NCI-H2081 (cell line): ENCODE results near the gene HACL1.

Experiments used
- DNase-seq, 2 experiments: peaks; one replicate each; lab custom pipeline; 2025; lab: John Stamatoyannopoulos, UW

Gene HACL1

GRCh38 chr3:15601399-15602145, at the start of gene HACL1, which contains the start of gene BTD:
TSS of gene HACL1 (minus strand) at chr3:15601569. CDS start at chr3:15601463, 106 bp downstream.
TSS of gene BTD (plus strand) at chr3:15601745. CDS start at chr3:15635440, 33,695 bp downstream.
- no peak for DNase-seq

- DNase-seq = no peak
Observed at GRCh38 chr3:15649858-15650257, 48.5 kb upstream of the HACL1 start.

- no peak for DNase-seq
Observed at GRCh38 chr3:15649341-15649740, 48.0 kb upstream of the HACL1 start.

- DNase-seq = no peak
Observed at GRCh38 chr3:15647611-15648167, 46.3 kb upstream of the HACL1 start.

GRCh38 chr3:15646851-15647511, 45.6 kb upstream of the HACL1 start:
- no peak for DNase-seq

GRCh38 chr3:15645740-15646501, 44.6 kb upstream of the HACL1 start:
- DNase-seq = peak in 1 of 2 experiments; percentile 25

- DNase-seq = no peak
Observed at GRCh38 chr3:15645246-15645645, 43.9 kb upstream of the HACL1 start.

DNA sequence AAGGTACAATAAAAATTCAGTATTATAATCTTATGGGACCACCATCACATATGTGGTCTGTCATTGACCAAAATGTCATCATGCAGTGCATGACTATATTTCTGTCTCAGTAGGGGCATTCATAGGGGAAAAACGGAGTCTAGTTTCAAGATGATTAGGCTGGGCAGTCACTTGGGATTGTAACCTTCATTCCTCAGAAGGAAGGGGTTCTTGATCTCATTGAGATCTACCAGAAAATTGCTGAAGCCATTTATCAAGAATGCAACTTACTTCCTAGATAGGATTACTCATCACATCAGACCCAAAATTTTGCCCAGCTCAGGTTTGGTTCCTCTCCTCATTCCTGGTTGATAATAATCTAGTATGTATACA, 37.5 kb upstream of the HACL1 start:
- DNase-seq = no peak

DNA sequence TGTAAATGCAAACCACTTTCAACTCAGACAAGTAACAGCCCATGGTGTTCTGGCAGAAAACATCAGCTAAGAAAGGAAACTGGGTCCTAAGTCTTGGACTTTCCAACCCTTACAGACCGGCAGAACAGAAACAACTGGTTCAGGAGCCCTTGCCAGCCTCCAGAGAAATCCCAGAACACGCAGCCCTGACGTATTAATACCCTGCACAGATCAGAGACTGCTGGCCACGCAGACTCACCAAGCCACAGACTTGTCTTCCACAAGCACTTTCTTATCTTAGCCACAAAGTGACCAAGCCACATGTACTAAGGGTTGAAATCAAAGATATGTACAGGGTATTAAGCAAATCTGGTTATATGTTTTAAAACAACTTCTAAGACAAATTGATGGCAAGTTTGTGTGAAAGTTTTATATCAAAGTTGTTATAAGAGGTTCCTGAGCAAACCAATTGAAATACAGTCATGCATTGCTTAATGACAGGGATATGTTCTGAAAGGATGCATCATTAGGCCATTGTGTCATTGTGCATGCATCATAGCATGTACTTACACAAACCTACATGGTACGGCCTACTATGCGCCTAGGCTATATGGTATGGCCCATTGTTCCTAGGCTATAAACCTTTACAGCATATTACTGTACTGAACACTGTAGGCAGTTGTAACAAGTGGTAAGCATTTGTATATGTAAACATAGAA, 37.0 kb upstream of the HACL1 start:
- no peak for DNase-seq

DNA sequence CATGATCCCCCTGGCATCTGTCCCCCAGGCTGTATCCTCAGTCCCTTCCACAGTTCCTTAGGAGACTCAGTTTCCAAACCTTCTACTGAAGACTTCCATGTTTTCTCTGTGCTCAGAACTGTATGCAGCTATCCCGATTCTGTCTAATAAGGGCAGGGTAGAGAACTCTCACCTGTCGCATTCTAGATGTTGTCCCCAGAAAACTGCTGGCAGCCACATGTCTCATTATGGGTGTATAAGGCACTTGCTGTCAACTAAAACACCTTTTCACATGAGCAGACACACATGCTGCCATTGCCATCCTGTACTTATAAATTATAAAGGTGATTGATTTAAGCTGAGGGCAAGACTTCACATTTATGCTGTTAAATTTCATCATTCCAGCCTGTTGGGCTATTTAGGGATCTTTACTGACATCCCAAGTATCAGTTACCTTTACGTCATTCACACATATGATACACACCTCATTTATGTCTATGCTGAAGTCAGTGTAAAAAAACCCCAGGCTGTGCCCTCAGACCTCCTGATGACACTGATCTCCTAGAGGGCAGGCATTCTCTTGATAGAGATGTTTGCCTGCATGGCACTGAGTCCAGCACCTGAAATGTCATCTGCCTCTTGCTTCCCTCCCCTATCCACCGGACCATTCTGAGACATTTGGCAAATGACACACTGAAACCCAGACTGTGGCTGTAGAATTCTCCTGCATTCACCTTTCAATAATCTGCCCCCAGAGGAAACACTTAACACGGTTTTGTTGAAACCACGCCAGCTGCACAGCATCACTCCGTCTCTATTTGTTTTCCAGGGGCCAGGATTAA, 36.0 kb upstream of the HACL1 start:
- peak in 1 of 2 experiments; percentile 54 for DNase-seq

GRCh38 chr3:15636028-15636709, 34.8 kb upstream of the HACL1 start:
- no peak for DNase-seq

GRCh38 chr3:15635121-15635661, 33.8 kb upstream of the HACL1 start:
- DNase-seq = no peak

DNA sequence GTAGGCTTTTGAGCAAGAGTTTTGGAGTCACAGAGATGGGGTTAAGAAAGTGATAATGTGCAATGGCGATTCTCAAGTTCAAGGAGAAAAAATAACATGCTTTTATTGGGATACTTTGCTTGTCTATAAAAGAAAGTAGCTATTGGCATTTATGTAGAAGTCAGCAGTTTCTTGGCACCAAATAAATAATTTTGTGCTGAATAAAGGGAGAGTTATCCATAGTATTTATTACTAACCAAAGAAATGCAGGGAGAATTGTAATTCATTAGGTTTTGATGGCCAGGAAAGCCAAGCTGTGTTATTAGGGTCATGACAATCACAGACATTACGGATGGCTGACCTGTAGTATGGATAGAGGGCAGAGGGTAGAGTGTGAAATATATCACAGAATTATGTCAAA, 33.3 kb upstream of the HACL1 start:
- DNase-seq = no peak

DNA sequence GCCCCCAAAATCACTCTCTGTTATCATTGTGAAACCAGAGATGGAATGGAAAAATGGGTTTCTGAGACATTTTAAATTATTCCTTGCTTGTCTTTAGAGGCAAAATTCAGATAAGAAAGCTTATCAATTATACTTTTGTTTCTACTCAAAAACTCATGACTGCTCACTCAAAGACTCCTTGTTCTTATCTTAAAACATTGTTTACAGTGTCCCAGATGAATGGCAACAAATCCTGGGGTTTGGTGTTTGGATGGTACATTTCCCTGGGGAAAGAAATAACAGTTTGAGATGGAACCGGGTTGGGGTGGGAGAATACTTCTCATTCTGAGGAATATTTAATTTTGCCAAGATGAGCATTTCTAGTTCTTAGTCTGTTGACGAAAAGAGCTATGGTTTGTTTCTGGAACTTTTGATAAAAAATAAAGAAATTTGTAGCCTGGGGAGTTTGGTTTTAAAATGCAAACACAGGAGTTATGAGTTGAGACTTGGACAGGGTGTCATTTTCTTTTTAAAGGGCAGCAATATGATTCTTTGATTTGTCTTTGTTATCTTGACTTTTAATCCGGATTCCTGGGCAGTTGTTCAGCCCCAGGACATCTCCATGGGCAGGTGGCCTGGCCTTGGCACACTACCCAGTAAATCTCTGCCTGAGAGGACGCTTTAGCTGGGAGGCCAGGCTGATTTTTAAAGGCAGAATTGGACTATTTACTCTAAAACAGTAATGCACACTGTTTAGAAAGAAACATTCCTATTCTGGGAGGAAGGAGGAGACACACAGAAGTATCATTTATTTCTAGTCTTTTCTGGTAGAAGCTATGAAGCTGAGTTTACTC, 32.6 kb upstream of the HACL1 start:
- DNase-seq = no peak

DNA sequence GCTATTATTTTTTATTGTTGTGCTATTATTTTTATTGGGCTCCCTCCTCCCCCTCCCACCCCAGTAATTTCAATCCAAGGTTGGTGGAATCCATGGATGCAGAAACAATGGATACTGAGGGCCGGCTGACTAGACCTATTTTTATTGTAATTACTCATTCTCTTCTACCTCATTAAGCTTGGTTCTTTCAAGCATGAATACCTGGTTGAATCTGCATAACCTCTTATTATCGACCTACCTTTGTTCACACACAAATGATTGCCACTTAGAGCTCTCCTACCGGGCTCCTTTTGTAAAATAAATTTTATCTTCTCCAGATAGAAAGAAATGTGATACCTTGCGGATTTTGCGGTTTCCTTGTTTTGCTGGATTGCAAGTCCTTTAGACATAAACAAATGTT, 31.8 kb upstream of the HACL1 start:
- DNase-seq = peak; percentile 47 to 84

GRCh38 chr3:15632212-15632580, 30.8 kb upstream of the HACL1 start:
- DNase-seq = no peak

- no peak for DNase-seq
Observed at GRCh38 chr3:15631426-15632211, 30.2 kb upstream of the HACL1 start.

DNA sequence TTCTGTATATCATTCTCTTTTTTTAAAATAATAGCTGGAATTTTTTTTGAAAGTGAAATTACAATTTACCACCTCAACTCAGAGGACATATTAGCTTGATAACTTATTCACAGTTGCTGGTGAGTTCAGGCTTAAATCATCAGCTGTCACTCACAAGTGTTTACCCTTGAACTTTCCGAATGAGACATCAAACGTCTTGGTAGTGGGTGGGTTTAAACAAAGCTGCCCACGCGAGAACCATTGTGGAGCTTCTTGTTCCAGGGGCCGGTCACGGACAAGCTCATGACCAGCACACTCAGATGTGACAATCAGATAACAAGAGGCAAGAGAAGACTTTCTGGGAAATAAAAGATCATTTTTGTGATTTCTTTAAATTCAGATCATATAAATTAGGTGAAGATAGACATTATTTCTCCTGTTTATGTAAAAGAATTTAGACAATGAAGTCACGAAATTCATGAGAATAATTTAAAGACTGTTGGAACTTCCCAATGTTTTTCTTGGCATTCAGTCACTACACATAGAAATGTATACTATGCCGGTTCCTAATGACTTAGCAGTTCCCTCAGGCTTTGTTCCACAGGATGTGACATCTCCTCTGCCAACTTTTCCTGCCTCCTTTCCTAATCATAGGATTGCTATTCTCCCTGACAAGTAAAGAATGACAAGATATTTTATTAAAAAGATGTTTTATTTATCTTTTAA, 29.4 kb upstream of the HACL1 start:
- DNase-seq = peak in 1 of 2 experiments; percentile 17
